Ovary (tissue), 9 donors: ENCODE data around the gene FOXL2. TPM values are rescaled to one million over a fixed set of nuclear protein-coding genes. Genes with fewer than 3 reads are reported as not detected.

Experiments used
- DNase-seq, 5 donors: peaks; one replicate each; pipeline ENCODE4 v3.0.0-alpha.2; 2019 to 2020
- H3K27ac ChIP-seq, 2 donors: fragments of 200-600 bp; one replicate each; pipeline versions ENCODE4 v1.5.1 to v1.8.0; 2019 to 2022
- H3K27me3 ChIP-seq: fragments of 200-600 bp; one replicate; pipeline ENCODE4 v1.8.0; 2022
- H3K36me3 ChIP-seq: fragments of 200-600 bp; sonication (generic); one replicate; pipeline ENCODE4 v1.5.1; 2019
- H3K4me1 ChIP-seq: one replicate; pipeline ENCODE4 v1.8.1; 2013; ENCODE audit warnings: mild to moderate bottlenecking, moderate library complexity; ENCODE audit not compliant: insufficient read depth
- H3K4me3 ChIP-seq: fragments of 200-600 bp; sonication (generic); one replicate; pipeline ENCODE4 v1.5.1; 2017
- H3K9me3 ChIP-seq, 2 donors: fragments of 200-600 bp in 1 of 2; sonication (generic) in 1 of 2; one replicate each; pipeline versions ENCODE4 v1.5.1 to v1.8.1; 2013 to 2019; ENCODE audit warnings: mild to moderate bottlenecking in 1 of 2, moderate library complexity in 1 of 2
- CTCF ChIP-seq, 3 donors: fragments of 450-650 bp in 2 of 3; fragments of 200-600 bp in 1 of 3; IDR thresholded peaks; one replicate each; pipeline versions ENCODE4 v1.5.1 to v1.8.0; 2016 to 2022; ENCODE audit warnings: antibody characterized with exemption in 3 of 3, mild to moderate bottlenecking in 1 of 3
- EP300 ChIP-seq: sonication (generic); formaldehyde crosslinking; IDR thresholded peaks from one replicate; pipeline ENCODE4 v1.6.1; 2017; ENCODE audit warnings: antibody characterized with exemption
- POLR2A ChIP-seq: fragments of 450-650 bp; IDR thresholded peaks from one replicate; pipeline ENCODE4 v1.6.1; 2017; ENCODE audit warnings: antibody characterized with exemption, mild to moderate bottlenecking, moderate library complexity
- WGBS, 3 donors: extraction: QIAGEN DNeasy Blood & Tissue Kit in 1 of 3; methylation state at CpG; one replicate each; pipeline versions ENCODE4 v1.1.5 to v1.1.7; 2013 to 2017; 5-methylcytosine and 5-hydroxymethylcytosine counted together
- intact Hi-C, 4 donors: fragments of 100-400 bp; cut with DNase I; formaldehyde crosslinking; loops; one replicate each; pipeline versions ENCODE4 v1.11.0 to v1.15.1; 2022 to 2023
- polyA plus RNA-seq, 2 donors: library from polyadenylated mRNA; stranded (reverse); fragments of 200-250 nt in 1 of 2; fragments of 350-450 nt in 1 of 2; fragmentation: Illumina TruSeq in 1 of 2; extraction: RNeasy Lipid Tissue Mini Kit (QIAGEN cat#74804) in 1 of 2; gene quantifications; one replicate each; pipeline ENCODE4 v1.2.3, GENCODE V29; 2013 to 2014
- total RNA-seq, 7 donors: library from RNA; depleted of rRNA in 2 of 7; stranded (reverse); fragments of >200 nt in 2 of 7; fragmentation: NEBNext Ultra II Directional in 3 of 7; extraction: Animal tissue kit (Norgen Biotek cat#: 25700) in 3 of 7; gene quantifications; one replicate each; pipeline versions ENCODE4 v1.1.0 to v1.2.4, GENCODE V29; 2016 to 2023
- donor health status: DM: no; HTN: no; CAD: no; lungs with moderate emphysema.
- donor health status: DM: no; HTN: no; CAD: no.
- donor health status: Bipolar disorder and iron deficiency.
- donor health status: DM: yes; HTN: yes; CAD: no.
- donor health status: DM: no; HTN: no; CAD: no.
- donor health status: DM: yes; HTN: yes; CAD: no.

The FOXL2 gene
- total and polyA plus RNA-seq, 9 donors = 22.7 to 184 (median 88.8) TPM

DNA sequence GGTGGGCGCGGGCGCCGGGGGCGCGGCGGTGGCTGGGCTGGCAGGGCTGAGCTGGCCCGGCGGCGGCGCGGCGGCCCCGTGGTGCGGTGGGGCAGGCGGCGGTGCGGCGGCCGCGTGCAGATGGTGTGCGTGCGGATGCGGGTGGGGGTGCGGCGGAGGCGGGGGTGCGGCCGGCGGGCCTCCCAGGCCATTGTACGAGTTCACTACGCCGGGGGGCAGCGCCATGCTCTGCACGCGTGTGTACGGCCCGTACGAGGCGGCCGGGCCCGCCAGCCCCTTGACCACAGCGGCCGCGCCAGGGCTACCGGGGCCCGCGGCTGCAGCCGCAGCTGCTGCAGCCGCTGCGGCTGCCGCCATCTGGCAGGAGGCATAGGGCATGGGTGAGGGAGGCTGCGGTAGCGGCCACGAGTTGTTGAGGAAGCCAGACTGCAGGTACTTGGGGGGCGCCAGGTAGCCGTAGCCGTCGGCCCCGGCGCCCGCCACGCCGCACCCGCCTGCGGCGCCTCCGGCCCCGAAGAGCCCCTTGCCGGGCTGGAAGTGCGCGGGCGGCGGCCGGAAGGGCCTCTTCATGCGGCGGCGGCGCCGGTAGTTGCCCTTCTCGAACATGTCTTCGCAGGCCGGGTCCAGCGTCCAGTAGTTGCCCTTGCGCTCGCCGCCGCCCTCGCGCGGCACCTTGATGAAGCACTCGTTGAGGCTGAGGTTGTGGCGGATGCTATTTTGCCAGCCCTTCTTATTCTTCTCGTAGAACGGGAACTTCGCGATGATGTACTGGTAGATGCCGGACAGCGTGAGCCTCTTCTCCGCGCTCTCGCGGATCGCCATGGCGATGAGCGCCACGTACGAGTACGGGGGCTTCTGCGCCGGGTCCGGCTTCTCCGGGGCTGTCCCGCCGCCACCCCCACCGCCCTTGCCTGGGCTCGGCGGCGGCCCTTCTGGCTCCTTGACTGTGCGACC, 951 bp downstream of the FOXL2 start:
- DNase-seq = peak; percentile 41 to 70 (median 63)
- WGBS, 3 donors = 0 to 1% (median 0%) methylated on average over 65 to 120 of the region's 120 CpGs
- peak overlapping the region; percentile 94 to 100 for H3K27ac ChIP-seq
- H3K27me3 ChIP-seq = no peaks in the 10 kb centered on the region
- TF ChIP-seq POLR2A = no peak
- TF ChIP-seq EP300 = no peak
- TF ChIP-seq CTCF (IDR thresholded peaks at IDR 0.05) = peak in 1 of 3 donors; percentile 7
- peaks cover 10% of the 10 kb centered on the region for H3K4me1 ChIP-seq
- no peaks in the 10 kb centered on the region for H3K36me3 ChIP-seq
- intact Hi-C loops = loop anchor here in 3 of 4 donors (2.0 to 10.0 kb wide), 4 partner anchors 169 to 379 kb away; no protein-coding TSS in a partner anchor
- peak overlapping the region; percentile 75 for H3K4me3 ChIP-seq
- H3K9me3 ChIP-seq = no peaks in the 10 kb centered on the region

- no peaks in the 10 kb centered on the region for H3K27me3 ChIP-seq
- no peaks in the 10 kb centered on the region for H3K36me3 ChIP-seq
- peak in 4 of 5 donors; percentile 37 to 53 (median 44) for DNase-seq
- H3K4me1 ChIP-seq = peaks cover 11% of the 10 kb centered on the region
- peak overlapping the region; percentile 94 to 100 for H3K27ac ChIP-seq
- WGBS, 3 donors = 1 to 6% (median 1%) methylated on average over 77 to 80 of the region's 80 CpGs
- peak overlapping the region; percentile 75 for H3K4me3 ChIP-seq
- no peaks in the 10 kb centered on the region for H3K9me3 ChIP-seq
- intact Hi-C loops = loop anchor here in 3 of 4 donors (5.0 to 10.0 kb wide), 4 partner anchors 167 to 380 kb away; no protein-coding TSS in a partner anchor
- TF ChIP-seq EP300 (no peak), POLR2A (no peak), CTCF (IDR thresholded peaks at IDR 0.05) (no peak)
These were observed 1.8 kb downstream of the FOXL2 start for GRCh38 chr3:138944929-138945708.

DNA sequence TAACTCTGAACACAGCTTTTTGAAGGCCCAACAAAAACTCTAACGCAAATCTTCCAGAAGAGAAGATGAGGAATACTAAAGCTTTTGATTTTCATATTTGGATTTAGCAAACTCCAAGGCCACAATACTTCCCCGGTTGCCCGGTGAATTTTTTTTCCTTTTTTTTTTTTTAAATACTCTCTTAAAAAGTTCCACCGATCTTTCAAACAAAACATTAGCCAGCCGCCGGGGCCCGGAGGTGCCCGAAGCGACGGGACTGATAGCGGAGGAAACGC, 2.3 kb downstream of the FOXL2 start:
- DNase-seq = no peak
- intact Hi-C loops = loop anchor here in 3 of 4 donors (5.0 to 10.0 kb wide), 4 partner anchors 168 to 380 kb away; no protein-coding TSS in a partner anchor
- H3K4me3 ChIP-seq = peak overlapping the region; percentile 75
- H3K27ac ChIP-seq = peak overlapping the region; percentile 94 to 100
- H3K36me3 ChIP-seq = no peaks in the 10 kb centered on the region
- H3K27me3 ChIP-seq = no peaks in the 10 kb centered on the region
- peaks cover 11% of the 10 kb centered on the region for H3K4me1 ChIP-seq
- no peak for TF ChIP-seq POLR2A
- no peaks in the 10 kb centered on the region for H3K9me3 ChIP-seq
- WGBS, 3 donors = 3 to 12% (median 7%) methylated on average over 12 of the region's 12 CpGs

DNA sequence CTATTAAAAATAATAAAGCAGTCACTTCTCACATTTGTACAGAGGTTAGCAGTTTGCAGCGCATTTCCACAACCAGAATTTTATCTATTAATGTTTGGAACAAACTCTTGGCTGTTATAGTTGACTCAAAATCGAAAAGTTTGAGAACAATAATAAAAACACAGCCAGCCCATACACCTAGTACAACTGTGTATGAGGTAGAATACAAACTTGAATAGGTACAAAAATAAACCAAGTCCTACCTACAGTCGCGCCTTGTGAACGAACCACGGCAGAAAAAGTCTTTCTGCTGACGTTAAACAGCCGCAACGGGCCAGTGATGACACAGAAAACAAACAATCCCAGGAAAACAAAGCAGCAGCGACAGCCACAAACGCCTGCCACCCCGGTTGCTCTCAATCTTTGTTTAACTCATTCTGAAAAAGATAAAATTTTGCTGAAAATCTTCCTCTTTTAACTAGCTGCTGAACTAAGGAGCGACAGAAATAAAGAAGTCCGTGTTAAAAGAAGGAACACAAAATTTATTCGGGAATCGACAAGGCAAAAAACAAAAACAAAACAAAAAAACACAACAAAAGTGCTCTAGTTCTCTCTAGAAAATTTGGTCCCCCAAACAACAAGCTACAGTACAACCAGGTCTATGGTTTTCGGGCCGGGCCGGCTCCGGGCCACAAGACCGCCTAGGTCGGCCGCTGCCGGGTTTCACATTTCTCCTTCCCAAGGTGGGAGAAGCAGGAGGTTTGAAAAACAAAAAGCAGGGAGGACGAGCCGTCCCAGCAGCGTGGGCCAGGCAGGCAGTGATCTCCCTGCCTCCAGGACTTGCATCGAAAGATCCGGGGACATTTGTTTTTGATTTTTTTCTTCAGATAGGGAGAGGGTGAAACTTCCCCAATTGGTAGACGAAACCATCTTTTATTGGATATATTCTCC, 2.9 kb downstream of the FOXL2 start:
- intact Hi-C loops = loop anchor here in 3 of 4 donors (5.0 to 10.0 kb wide), 4 partner anchors 168 to 381 kb away; no protein-coding TSS in a partner anchor
- H3K36me3 ChIP-seq = no peaks in the 10 kb centered on the region
- peak overlapping the region; percentile 75 for H3K4me3 ChIP-seq
- H3K27ac ChIP-seq = peak overlapping the region; percentile 36 to 100
- WGBS, 3 donors = 6 to 18% (median 11%) methylated on average over 30 of the region's 30 CpGs
- TF ChIP-seq CTCF (IDR thresholded peaks at IDR 0.05) (no peak), EP300 (no peak), POLR2A (no peak)
- H3K4me1 ChIP-seq = peaks cover 11% of the 10 kb centered on the region
- H3K9me3 ChIP-seq = no peaks in the 10 kb centered on the region
- H3K27me3 ChIP-seq = no peaks in the 10 kb centered on the region
- peak in 3 of 5 donors; percentile 9 to 36 (median 34) for DNase-seq
